ENCODE results near the gene FBXW7. TPM values are rescaled to one million over a fixed set of nuclear protein-coding genes. Genes with fewer than 3 reads are reported as not detected.

Gene FBXW7
- total RNA-seq, 1 experiment from 2014 or later: 33.5 TPM

- intact Hi-C loops (cut with micrococcal nuclease; ENCODE audit: unreplicated experiment): no loop called here
- POLR2A ChIA-PET (ENCODE audit: low non-redundant PET): no interaction called here
- DNase-seq (ENCODE audit: low spot score): no peak
Observed at GRCh38 chr4:152485726-152486276, 50.1 kb downstream of the FBXW7 start.

GRCh38 chr4:152482211-152482610, 53.7 kb downstream of the FBXW7 start:
- no peak overlapping the region for H3K4me3 ChIP-seq (ENCODE audit: low read depth, low read length, poor library complexity, severe bottlenecking)
- intact Hi-C loops (cut with micrococcal nuclease; ENCODE audit: unreplicated experiment): no loop called here
- peaks cover 20% of the 10 kb centered on the region for H3K4me1 ChIP-seq (ENCODE audit: insufficient read depth, low read length, poor library complexity, severe bottlenecking)
- no peak for DNase-seq (ENCODE audit: low spot score)
- no peak for TF ChIP-seq EZH2 (IDR thresholded peaks at IDR 0.05; ENCODE audit: borderline replicate concordance, low read depth, low read length, poor library complexity, severe bottlenecking)
- TF ChIP-seq, protein P1, sequence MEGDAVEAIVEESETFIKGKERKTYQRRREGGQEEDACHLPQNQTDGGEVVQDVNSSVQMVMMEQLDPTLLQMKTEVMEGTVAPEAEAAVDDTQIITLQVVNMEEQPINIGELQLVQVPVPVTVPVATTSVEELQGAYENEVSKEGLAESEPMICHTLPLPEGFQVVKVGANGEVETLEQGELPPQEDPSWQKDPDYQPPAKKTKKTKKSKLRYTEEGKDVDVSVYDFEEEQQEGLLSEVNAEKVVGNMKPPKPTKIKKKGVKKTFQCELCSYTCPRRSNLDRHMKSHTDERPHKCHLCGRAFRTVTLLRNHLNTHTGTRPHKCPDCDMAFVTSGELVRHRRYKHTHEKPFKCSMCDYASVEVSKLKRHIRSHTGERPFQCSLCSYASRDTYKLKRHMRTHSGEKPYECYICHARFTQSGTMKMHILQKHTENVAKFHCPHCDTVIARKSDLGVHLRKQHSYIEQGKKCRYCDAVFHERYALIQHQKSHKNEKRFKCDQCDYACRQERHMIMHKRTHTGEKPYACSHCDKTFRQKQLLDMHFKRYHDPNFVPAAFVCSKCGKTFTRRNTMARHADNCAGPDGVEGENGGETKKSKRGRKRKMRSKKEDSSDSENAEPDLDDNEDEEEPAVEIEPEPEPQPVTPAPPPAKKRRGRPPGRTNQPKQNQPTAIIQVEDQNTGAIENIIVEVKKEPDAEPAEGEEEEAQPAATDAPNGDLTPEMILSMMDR (conservative IDR thresholded peaks at IDR 0.05; ENCODE audit: low read depth, low read length): no peak
- CTCF ChIA-PET: no interaction called here
- no peak overlapping the region for H3K27ac ChIP-seq (ENCODE audit: low read depth, low read length, poor library complexity, severe bottlenecking)
- H3K36me3 ChIP-seq (ENCODE audit: insufficient read depth, low read length, poor library complexity, severe bottlenecking): no peaks in the 10 kb centered on the region
- POLR2A ChIA-PET (ENCODE audit: low non-redundant PET): no interaction called here
- H3K27me3 ChIP-seq (replicated peaks; ENCODE audit: insufficient read depth, low read depth, low read length, poor library complexity): no peaks in the 10 kb centered on the region
- no TSS peak for BruUV-seq (replicated peaks)
- H3K9me3 ChIP-seq (ENCODE audit: low read depth, low read length, poor library complexity, severe bottlenecking): no peaks in the 10 kb centered on the region

More at GRCh38 chr4:152485726-152486276, 50.1 kb downstream of the FBXW7 start:
- Histone ChIP-seq H3K4me3 (ENCODE audit: low read depth, low read length, poor library complexity, severe bottlenecking) (no peak overlapping the region), H3K36me3 (ENCODE audit: insufficient read depth, low read length, poor library complexity, severe bottlenecking) (no peaks in the 10 kb centered on the region), H3K9me3 (ENCODE audit: low read depth, low read length, poor library complexity, severe bottlenecking) (no peaks in the 10 kb centered on the region), H3K27ac (ENCODE audit: low read depth, low read length, poor library complexity, severe bottlenecking) (no peak overlapping the region), H3K27me3 (replicated peaks; ENCODE audit: insufficient read depth, low read depth, low read length, poor library complexity) (no peaks in the 10 kb centered on the region), H3K4me1 (ENCODE audit: insufficient read depth, low read length, poor library complexity, severe bottlenecking) (peaks cover 13% of the 10 kb centered on the region)
- TF ChIP-seq EZH2 (IDR thresholded peaks at IDR 0.05; ENCODE audit: borderline replicate concordance, low read depth, low read length, poor library complexity, severe bottlenecking): no peak
- TF ChIP-seq, protein P1 (conservative IDR thresholded peaks at IDR 0.05; ENCODE audit: low read depth, low read length): no peak
- no TSS peak for BruUV-seq (replicated peaks)
- CTCF ChIA-PET: no interaction called here

DNA sequence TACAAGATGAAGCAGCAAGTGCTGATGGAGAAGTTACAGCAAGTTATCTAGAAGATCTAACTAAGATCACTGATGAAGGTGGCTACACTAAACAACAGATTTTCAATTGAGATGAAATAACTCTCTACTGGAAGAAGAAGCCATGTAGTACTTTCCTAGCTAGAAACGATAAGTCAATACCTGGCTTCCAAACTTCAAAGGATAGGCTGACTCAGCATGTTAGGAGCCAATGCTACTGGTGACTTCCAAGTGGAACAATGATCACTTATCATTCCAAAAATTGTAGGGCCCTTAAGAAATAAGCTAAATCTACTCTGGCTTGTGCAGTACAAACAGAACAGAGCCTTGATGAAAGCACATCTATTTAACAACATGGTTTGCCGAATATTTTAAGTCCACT, 55.0 kb downstream of the FBXW7 start:
- CTCF ChIA-PET: no interaction called here
- intact Hi-C loops (cut with micrococcal nuclease; ENCODE audit: unreplicated experiment): no loop called here

More for the DNA sequence above, 55.0 kb downstream of the FBXW7 start:
- Histone ChIP-seq H3K27ac (ENCODE audit: low read depth, low read length, poor library complexity, severe bottlenecking) (no peak overlapping the region), H3K9me3 (ENCODE audit: low read depth, low read length, poor library complexity, severe bottlenecking) (no peaks in the 10 kb centered on the region), H3K4me3 (ENCODE audit: low read depth, low read length, poor library complexity, severe bottlenecking) (no peak overlapping the region), H3K4me1 (ENCODE audit: insufficient read depth, low read length, poor library complexity, severe bottlenecking) (peaks cover 15% of the 10 kb centered on the region), H3K27me3 (replicated peaks; ENCODE audit: insufficient read depth, low read depth, low read length, poor library complexity) (no peaks in the 10 kb centered on the region), H3K36me3 (ENCODE audit: insufficient read depth, low read length, poor library complexity, severe bottlenecking) (no peaks in the 10 kb centered on the region)
- no peak for DNase-seq (ENCODE audit: low spot score)
- POLR2A ChIA-PET (ENCODE audit: low non-redundant PET): interaction anchor here (0.6 kb wide), 1 partner anchor 301 kb away, joined by 6 read pairs; no protein-coding TSS in a partner anchor
- TF ChIP-seq, protein P1 (conservative IDR thresholded peaks at IDR 0.05; ENCODE audit: low read depth, low read length): no peak
- no peak for TF ChIP-seq EZH2 (IDR thresholded peaks at IDR 0.05; ENCODE audit: borderline replicate concordance, low read depth, low read length, poor library complexity, severe bottlenecking)
- BruUV-seq (replicated peaks): no TSS peak
